Uterus (tissue), 4 donors: ENCODE results near the gene ZNF362. TPM values are rescaled to one million over a fixed set of nuclear protein-coding genes. Genes with fewer than 3 reads are reported as not detected.

Experiments
- DNase-seq, 2 donors: peaks; one replicate each; pipeline ENCODE4 v3.0.0-alpha.2; 2019 to 2020
- H3K27ac ChIP-seq, 2 donors: fragments of 200-600 bp; sonication (generic); 1 replicate in 1 of 2; 2 replicates in 1 of 2; pipeline ENCODE4 v1.5.1; 2016 to 2018
- H3K27me3 ChIP-seq, 2 donors: fragments of 200-600 bp; sonication (generic); one replicate each; pipeline ENCODE4 v1.5.1; 2018 to 2019; ENCODE audit warnings: control low read depth in 1 of 2
- H3K36me3 ChIP-seq, 2 donors: fragments of 200-600 bp; sonication (generic); one replicate each; pipeline ENCODE4 v1.5.1; 2019; ENCODE audit warnings: control low read depth in 1 of 2
- H3K4me1 ChIP-seq, 2 donors: fragments of 200-600 bp; sonication (generic); one replicate each; pipeline ENCODE4 v1.5.1; 2018 to 2019; ENCODE audit warnings: control low read depth in 1 of 2
- H3K4me3 ChIP-seq, 2 donors: fragments of 200-600 bp; sonication (generic); 1 replicate in 1 of 2; 2 replicates in 1 of 2; pipeline ENCODE4 v1.5.1; 2018 to 2019; ENCODE audit warnings: mild to moderate bottlenecking in 1 of 2
- H3K9me3 ChIP-seq, 2 donors: fragments of 200-600 bp; sonication (generic); one replicate each; pipeline ENCODE4 v1.5.1; 2019; ENCODE audit warnings: control low read depth in 1 of 2
- POLR2A ChIP-seq, 2 donors: fragments of 450-650 bp; IDR thresholded peaks; one replicate each; pipeline ENCODE4 v1.6.1; 2016; ENCODE audit warnings: antibody characterized with exemption in 2 of 2, mild to moderate bottlenecking in 1 of 2, moderate library complexity in 1 of 2
- intact Hi-C: fragments of 100-400 bp; cut with DNase I; formaldehyde crosslinking; loops from one replicate; pipeline ENCODE4 v1.15.1; 2023; ENCODE audit warnings: low total_unique reads
- total RNA-seq, 4 donors: library from RNA; depleted of rRNA in 3 of 4; stranded (reverse); fragments of >200 nt in 3 of 4; gene quantifications; one replicate each; pipeline versions ENCODE4 v1.1.0 to v1.2.4, GENCODE V29; 2014 to 2023
- TF ChIP-seq, protein P1 (sequence below), 4 experiments: fragments of 200-600 bp in 2 of 4; fragments of 450-650 bp in 2 of 4; sonication (generic) in 2 of 4; IDR thresholded peaks; one replicate each; pipeline ENCODE4 v1.5.1; 2016 to 2019; ENCODE audit warnings: antibody characterized with exemption in 4 of 4, mild to moderate bottlenecking in 2 of 4, moderate library complexity in 1 of 4
- donor health status: DM: yes; HTN: yes; CAD: no.

ZNF362 gene
- total RNA-seq, 4 donors from 2014 or later, result 9.2 to 45.3 (median 25.8) TPM

DNA sequence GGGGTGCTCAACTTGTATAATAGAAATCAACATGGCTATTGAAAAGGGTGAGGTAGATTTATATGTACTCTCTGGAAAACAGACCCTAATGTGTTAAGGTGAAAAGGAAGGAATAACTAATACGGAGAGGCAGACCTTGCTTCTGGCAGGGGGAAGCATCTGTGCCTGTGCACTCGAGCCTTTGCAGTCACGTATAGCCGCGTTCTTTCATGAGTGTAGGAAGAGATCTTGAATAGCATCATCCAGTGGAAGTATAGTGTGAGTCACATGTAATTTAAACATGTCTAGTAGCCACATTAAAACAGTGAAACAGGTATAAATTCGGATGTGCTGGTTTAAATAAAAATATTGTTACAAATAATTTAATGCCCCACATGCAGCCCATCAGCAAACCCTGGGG is 61.7 kb downstream of the ZNF362 start:
- Histone ChIP-seq H3K4me3 (no peak overlapping the region), H3K27me3 (no peaks in the 10 kb centered on the region), H3K9me3 (no peaks in the 10 kb centered on the region), H3K27ac (no peak overlapping the region), H3K36me3 (no peaks in the 10 kb centered on the region), H3K4me1 (no peaks in the 10 kb centered on the region)
- TF ChIP-seq POLR2A (IDR thresholded peaks at IDR 0.05), result no peak
- TF ChIP-seq, protein P1, sequence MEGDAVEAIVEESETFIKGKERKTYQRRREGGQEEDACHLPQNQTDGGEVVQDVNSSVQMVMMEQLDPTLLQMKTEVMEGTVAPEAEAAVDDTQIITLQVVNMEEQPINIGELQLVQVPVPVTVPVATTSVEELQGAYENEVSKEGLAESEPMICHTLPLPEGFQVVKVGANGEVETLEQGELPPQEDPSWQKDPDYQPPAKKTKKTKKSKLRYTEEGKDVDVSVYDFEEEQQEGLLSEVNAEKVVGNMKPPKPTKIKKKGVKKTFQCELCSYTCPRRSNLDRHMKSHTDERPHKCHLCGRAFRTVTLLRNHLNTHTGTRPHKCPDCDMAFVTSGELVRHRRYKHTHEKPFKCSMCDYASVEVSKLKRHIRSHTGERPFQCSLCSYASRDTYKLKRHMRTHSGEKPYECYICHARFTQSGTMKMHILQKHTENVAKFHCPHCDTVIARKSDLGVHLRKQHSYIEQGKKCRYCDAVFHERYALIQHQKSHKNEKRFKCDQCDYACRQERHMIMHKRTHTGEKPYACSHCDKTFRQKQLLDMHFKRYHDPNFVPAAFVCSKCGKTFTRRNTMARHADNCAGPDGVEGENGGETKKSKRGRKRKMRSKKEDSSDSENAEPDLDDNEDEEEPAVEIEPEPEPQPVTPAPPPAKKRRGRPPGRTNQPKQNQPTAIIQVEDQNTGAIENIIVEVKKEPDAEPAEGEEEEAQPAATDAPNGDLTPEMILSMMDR (IDR thresholded peaks at IDR 0.05), result no peak
- DNase-seq, result no peak
- intact Hi-C loops, result no loop called here

- Histone ChIP-seq H3K9me3 (no peaks in the 10 kb centered on the region), H3K4me3 (no peak overlapping the region), H3K27me3 (no peaks in the 10 kb centered on the region), H3K27ac (no peak overlapping the region), H3K4me1 (no peaks in the 10 kb centered on the region), H3K36me3 (no peaks in the 10 kb centered on the region)
- intact Hi-C loops, result no loop called here
- no peak for DNase-seq
- TF ChIP-seq POLR2A (IDR thresholded peaks at IDR 0.05), result no peak
- TF ChIP-seq, protein P1 (IDR thresholded peaks at IDR 0.05), result no peak
These were observed 63.1 kb downstream of the ZNF362 start for GRCh38 chr1:33319186-33319948.

GRCh38 chr1:33319949-33320618 is 63.8 kb downstream of the ZNF362 start:
- Histone ChIP-seq H3K4me1 (no peaks in the 10 kb centered on the region), H3K4me3 (no peak overlapping the region), H3K27ac (no peak overlapping the region), H3K27me3 (no peaks in the 10 kb centered on the region), H3K9me3 (no peaks in the 10 kb centered on the region), H3K36me3 (no peaks in the 10 kb centered on the region)
- DNase-seq, result no peak
- intact Hi-C loops, result no loop called here
- TF ChIP-seq POLR2A (IDR thresholded peaks at IDR 0.05), result no peak
- TF ChIP-seq, protein P1 (IDR thresholded peaks at IDR 0.05), result no peak

DNA sequence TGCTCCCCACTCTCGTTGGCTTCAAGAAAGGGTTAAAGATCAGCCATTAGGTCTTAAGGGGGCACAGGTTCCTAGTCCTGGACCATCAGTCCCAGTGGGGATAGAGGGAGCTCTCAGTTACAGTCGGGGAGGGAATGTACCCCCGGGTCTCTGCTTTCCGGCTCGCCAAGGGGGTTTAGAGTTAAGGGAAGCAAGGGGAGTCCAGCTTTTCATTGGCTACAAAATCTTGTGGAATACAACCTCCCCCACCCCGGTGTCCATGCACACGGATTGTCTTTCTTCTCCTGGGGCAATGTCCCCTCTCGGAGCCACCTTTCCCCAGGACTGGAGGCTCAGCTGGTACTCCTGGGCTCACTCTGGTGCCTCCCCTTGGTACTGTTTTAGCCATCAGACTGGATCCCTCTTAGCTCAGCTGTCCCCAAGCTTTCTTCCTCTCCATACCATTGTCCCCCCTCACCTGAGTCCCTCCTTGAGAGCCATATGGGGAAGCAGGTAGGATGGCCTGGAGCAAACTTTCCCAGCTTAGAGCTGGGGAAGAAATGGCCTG is 64.4 kb downstream of the ZNF362 start, which contains the start of gene A3GALT2:
Gene A3GALT2 (minus strand): TSS at position 480 of the 547 bp plus-strand sequence. CDS start 0 bp downstream, at position 480.
- Histone ChIP-seq H3K9me3 (no peaks in the 10 kb centered on the region), H3K4me3 (no peak within 1 kb of the TSS), H3K27me3 (no peaks in the 10 kb centered on the region), H3K27ac (no peak within 1 kb of the TSS), H3K36me3 (no peaks in the 10 kb centered on the region), H3K4me1 (no peaks in the 10 kb centered on the region)
- DNase-seq, result no peak
- intact Hi-C loops, result no loop called here
- TF ChIP-seq, protein P1 (IDR thresholded peaks at IDR 0.05), result no peak
- TF ChIP-seq POLR2A (IDR thresholded peaks at IDR 0.05), result no peak

- H3K27ac ChIP-seq, result no peak overlapping the region
- no peak for DNase-seq
- intact Hi-C loops, result no loop called here
- no peaks in the 10 kb centered on the region for H3K27me3 ChIP-seq
- H3K9me3 ChIP-seq, result no peaks in the 10 kb centered on the region
- TF ChIP-seq, protein P1 (IDR thresholded peaks at IDR 0.05), result no peak
- no peak for TF ChIP-seq POLR2A (IDR thresholded peaks at IDR 0.05)
- no peaks in the 10 kb centered on the region for H3K36me3 ChIP-seq
- H3K4me3 ChIP-seq, result no peak overlapping the region
- H3K4me1 ChIP-seq, result no peaks in the 10 kb centered on the region
These were observed 64.9 kb downstream of the ZNF362 start for GRCh38 chr1:33321178-33321577.
